ENCODE measurements around the gene SH3TC2. TPM values are rescaled to one million over a fixed set of nuclear protein-coding genes. Genes with fewer than 3 reads are reported as not detected.

SH3TC2 gene
- total and polyA plus RNA-seq, 10 of the 15 experiments (the other 5 are each of a cell fraction or from before 2014, with no cell fraction given): not detected

GRCh38 chr5:149015126-149015525, 47.7 kb downstream of the SH3TC2 start:
- Histone ChIP-seq H3K27ac (ENCODE audit: control insufficient read depth, insufficient read depth) (no peak overlapping the region), H2AFZ (ENCODE audit: control insufficient read depth, low read depth, low read length) (no peak overlapping the region), H3K79me2 (ENCODE audit: control insufficient read depth, insufficient read depth, low read length) (no peaks in the 10 kb centered on the region), H3K4me1 (ENCODE audit: control insufficient read depth, insufficient read depth, low read length) (no peaks in the 10 kb centered on the region), H3K9me3 (replicated peaks; ENCODE audit: control insufficient read depth, insufficient read depth, low read length) (no peaks in the 10 kb centered on the region), H3K4me2 (ENCODE audit: control insufficient read depth, insufficient read depth) (no peak overlapping the region), H3K4me3 (no peak overlapping the region), H3K9ac (ENCODE audit: control insufficient read depth, insufficient read depth, low read length) (no peak overlapping the region), H3K36me3 (ENCODE audit: control insufficient read depth in 2 of 2, insufficient read depth in 2 of 2, low read length in 1 of 2) (no peaks in the 10 kb centered on the region), H3K27me3 (replicated peaks in 1 of 2; ENCODE audit: control insufficient read depth in 2 of 2, insufficient read depth in 2 of 2, low read length in 1 of 2) (no peaks in the 10 kb centered on the region; a peak in 1 of 4 replicates), H4K20me1 (ENCODE audit: control insufficient read depth, insufficient read depth) (no peaks in the 10 kb centered on the region)
- FAIRE-seq: no peak
- no peak for DNase-seq (ENCODE audit: low read depth, low spot score)
- POLR2A ChIA-PET: no interaction called here
- SMC1A ChIA-PET (ENCODE audit: uncharacterized antibody, unreplicated experiment): no interaction called here
- TF ChIP-seq RUNX3 (IDR thresholded peaks at IDR 0.05; ENCODE audit: low read length) (no peak), MEF2A (IDR thresholded peaks at IDR 0.05; ENCODE audit: insufficient read depth, low read depth, low read length) (no peak), STAT3 (IDR thresholded peaks at IDR 0.05; ENCODE audit: low read depth, low read length) (no peak), KDM1A (IDR thresholded peaks at IDR 0.05; ENCODE audit: borderline replicate concordance) (no peak), BCL11A (IDR thresholded peaks at IDR 0.05; ENCODE audit: low read depth, low read length) (no peak), REST (IDR thresholded peaks at IDR 0.05; ENCODE audit: low read depth, low read length) (no peak), TARDBP (IDR thresholded peaks at IDR 0.05; ENCODE audit: borderline replicate concordance) (no peak), POLR2AphosphoS2 (IDR thresholded peaks at IDR 0.05; ENCODE audit: low read depth, low read length) (no peak), NRF1 (conservative IDR thresholded peaks at IDR 0.05; ENCODE audit: low read depth, low read length) (no peak), SMC3 (IDR thresholded peaks at IDR 0.05; ENCODE audit: borderline replicate concordance, low read length) (no peak), ZNF687 (IDR thresholded peaks at IDR 0.05) (no peak), CREM (IDR thresholded peaks at IDR 0.05; ENCODE audit: low read depth) (no peak), PAX8 (IDR thresholded peaks at IDR 0.05) (no peak)
- ATAC-seq: no peak
- CTCF ChIA-PET: no interaction called here
- RAD21 ChIA-PET (ENCODE audit: unreplicated experiment): no interaction called here
- in situ Hi-C loops (cut with MboI) (no loop called here), intact Hi-C loops (cut with micrococcal nuclease; ENCODE audit: unreplicated experiment) (no loop called here)
- 86% methylated on average over 1 of the region's 1 CpG for WGBS (ENCODE audit: insufficient coverage, insufficient replicate concordance, low lambda C conversion rate, missing lambda C conversion rate)
- BruUV-seq (replicated peaks): no TSS peak

All from GM12878 (cell line).